Fibroblast of pulmonary artery (primary cell): ENCODE data around the gene STAB2.
A peak's percentile ranks its signal among the peaks of the same experiment; 100 is the strongest.

Source experiments
- DNase-seq: peaks from one replicate; pipeline ENCODE4 v3.0.0-alpha.2; 2010; ENCODE audit warnings: low read depth
- H3K4me3 ChIP-seq: replicated peaks from 2 replicates; pipeline ENCODE4 v1.5.1; 2011; ENCODE audit warnings: low read depth, mild to moderate bottlenecking, control low read depth, low read length, moderate library complexity
- TF ChIP-seq, protein P1 (sequence below): IDR thresholded peaks from 2 replicates; pipeline ENCODE4 v1.5.1; 2011; ENCODE audit warnings: mild to moderate bottlenecking, control low read depth, low read length, inconsistent platforms; ENCODE audit errors: missing control alignments

The STAB2 gene

DNA sequence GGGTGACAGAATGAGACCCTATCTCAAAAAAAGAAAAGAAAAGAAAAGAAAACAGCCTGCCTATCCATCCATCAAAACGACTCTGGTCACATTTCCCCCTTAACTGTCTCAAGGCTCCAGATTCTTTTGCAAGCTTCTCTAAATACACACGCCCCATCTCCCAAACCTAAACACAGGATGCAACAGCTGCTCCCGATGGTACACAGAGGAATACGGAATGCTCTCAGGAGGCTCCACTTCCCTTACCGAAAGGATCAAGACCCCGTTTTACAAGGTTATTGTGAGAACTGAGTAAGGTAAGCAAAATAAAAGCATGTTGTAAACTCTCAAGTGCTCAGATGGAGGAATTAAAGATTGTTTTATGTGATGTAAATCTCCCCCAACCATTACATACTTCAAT, 191.7 kb downstream of the STAB2 start:
- TF ChIP-seq, protein P1, sequence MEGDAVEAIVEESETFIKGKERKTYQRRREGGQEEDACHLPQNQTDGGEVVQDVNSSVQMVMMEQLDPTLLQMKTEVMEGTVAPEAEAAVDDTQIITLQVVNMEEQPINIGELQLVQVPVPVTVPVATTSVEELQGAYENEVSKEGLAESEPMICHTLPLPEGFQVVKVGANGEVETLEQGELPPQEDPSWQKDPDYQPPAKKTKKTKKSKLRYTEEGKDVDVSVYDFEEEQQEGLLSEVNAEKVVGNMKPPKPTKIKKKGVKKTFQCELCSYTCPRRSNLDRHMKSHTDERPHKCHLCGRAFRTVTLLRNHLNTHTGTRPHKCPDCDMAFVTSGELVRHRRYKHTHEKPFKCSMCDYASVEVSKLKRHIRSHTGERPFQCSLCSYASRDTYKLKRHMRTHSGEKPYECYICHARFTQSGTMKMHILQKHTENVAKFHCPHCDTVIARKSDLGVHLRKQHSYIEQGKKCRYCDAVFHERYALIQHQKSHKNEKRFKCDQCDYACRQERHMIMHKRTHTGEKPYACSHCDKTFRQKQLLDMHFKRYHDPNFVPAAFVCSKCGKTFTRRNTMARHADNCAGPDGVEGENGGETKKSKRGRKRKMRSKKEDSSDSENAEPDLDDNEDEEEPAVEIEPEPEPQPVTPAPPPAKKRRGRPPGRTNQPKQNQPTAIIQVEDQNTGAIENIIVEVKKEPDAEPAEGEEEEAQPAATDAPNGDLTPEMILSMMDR: no peak
- DNase-seq: no peak
- no peak overlapping the region for H3K4me3 ChIP-seq

DNA sequence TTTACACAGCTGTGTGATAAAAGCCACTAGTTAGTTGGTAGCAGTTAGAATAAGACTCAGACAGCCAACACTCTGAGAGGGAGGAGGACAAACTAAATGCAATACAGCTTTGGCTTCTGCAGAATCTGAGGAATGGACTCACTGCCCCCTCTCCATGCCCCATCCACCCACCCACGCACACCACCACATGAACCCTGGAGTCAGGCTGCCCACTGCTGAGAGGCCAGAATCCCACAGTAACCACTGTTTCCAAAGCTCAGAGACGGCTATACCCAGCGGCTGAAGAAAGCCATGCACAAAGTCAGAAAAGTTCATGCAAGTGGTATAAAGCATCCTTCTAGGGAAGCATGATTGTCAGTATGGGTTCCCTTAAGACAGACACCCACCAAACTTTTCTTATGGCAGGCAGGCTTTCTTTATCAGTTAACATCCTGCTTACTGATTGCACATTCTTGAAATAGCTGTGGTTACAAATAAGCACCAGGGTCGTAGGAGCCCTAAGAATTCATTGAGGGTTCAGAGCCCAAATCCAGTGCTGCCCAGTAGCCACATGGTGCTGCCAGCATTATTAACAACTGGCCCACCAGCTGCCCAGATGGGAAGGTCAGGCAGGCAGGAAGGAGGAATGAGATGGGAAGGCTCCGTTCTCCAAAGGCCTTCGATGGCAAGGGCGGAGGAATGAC, 192.5 kb downstream of the STAB2 start:
- no peak overlapping the region for H3K4me3 ChIP-seq

DNA sequence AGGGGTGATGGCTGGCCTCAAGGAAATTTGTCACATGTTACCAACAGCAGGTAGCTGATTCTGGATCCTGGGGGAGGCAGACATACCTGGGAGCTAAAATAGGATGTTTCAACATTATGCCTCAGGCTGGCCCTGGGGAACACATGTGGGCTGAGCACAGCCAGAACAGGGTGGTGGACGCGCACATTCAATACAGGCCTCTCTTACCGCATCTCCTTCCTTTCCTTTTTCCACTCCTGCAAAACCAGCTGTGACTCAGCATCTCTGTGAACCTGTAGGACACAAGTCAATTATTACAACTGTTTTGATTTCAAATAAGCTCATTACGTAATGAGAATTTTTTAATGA, 193.0 kb downstream of the STAB2 start:
- H3K4me3 ChIP-seq: no peak overlapping the region
- TF ChIP-seq, protein P1: no peak
- peak; percentile 20 for DNase-seq

More for the DNA sequence above, 192.5 kb downstream of the STAB2 start:
- peak; percentile 28 for DNase-seq
- TF ChIP-seq, protein P1: no peak

DNA sequence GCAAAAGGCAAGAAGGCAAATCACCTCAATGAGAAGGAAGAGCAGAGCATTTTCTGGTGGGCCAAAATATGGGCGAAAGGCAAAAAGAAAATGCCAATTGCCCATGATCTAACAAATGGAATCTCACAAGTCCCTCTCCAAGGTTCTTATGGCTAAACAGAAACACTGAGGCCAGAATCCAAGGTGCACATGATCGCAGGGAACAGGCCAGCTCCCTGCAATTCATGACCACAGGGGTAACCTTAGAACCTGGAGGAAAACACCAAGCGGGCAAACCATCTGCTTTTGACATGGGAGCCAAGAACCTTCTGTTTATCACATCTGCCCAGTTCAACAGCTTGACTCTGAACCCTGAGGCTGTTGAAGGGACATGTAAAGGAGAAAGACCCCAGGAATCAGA, 193.9 kb downstream of the STAB2 start:
- no peak overlapping the region for H3K4me3 ChIP-seq
- TF ChIP-seq, protein P1: no peak

DNA sequence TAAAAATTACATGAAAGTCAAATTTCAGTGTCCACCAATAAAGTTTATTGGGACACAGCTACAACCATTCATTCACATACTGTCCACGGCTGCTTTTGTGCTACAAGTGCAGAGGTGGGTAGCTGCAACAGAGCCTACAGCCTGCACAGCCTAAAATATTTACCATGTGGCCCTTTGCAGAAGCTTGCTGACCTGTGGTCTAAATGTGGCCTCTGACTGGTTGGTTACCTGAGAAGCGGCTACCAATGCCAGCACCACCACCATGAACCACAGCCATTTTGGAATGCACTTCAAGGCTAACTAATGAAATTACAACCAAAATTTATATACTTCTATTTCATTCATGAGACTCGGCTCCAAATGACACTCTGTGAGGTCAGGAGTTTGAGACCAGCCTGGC, 195.3 kb downstream of the STAB2 start:
- DNase-seq: no peak
- TF ChIP-seq, protein P1: no peak
- no peak overlapping the region for H3K4me3 ChIP-seq

More for the DNA sequence above, 193.9 kb downstream of the STAB2 start:
- DNase-seq: no peak

DNA sequence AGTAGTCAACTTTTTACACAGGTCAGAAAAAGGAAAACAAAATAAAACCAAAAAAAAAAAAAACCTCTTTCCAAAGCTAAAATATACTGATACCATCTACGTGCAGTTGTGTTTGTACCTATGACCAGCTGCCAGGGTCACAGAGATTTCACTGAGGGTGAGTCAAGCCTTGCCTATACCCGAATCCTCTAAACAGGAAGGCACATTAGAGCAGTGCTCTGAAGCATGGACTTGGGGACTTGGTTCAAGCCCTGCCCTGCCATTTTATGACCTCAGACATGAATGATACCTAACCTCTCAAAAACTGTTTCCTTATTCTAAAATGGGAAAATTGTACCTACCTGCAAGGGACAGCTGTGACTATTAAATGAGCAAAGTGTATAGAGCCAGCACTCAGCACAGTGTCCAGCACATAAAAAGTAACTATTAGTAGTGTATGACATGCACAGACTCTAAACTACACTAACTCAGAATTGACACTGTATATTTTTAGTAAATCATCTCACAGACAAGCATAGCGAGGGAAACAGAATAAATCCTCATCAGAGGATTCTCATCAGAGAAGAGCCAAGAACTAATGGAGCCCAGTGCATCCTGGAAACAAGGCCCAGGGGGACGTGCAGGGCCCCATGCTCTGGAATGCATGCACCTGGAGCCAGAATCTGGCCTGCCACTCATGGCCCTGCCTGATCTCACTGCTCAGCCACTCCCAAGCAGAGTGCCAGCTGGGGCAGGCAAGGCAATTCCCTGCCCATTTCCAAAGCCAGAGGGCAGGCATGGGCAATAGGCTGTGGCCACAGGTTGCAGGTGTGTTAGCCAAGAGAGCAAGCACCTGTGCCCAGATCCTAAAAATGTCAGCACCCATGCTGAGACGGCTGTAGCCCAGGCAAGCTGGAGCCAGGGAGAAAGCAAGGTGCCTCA, 196.9 kb downstream of the STAB2 start:
- TF ChIP-seq, protein P1: no peak
- DNase-seq: no peak
- H3K4me3 ChIP-seq: no peak overlapping the region
